Measurements from ENCODE around the gene ZNF385A.

The ZNF385A gene

GRCh38 chr12:54373649-54374561 is 10.6 kb downstream of the ZNF385A start:
- no peak for DNase-seq (ENCODE audit: low spot score)

- DNase-seq (ENCODE audit: low spot score): no peak
These were observed 12.3 kb downstream of the ZNF385A start for GRCh38 chr12:54372113-54372806.

GRCh38 chr12:54371328-54372112 is 13.0 kb downstream of the ZNF385A start:
- DNase-seq (ENCODE audit: low spot score): no peak

GRCh38 chr12:54370171-54370730 is 14.3 kb downstream of the ZNF385A start:
- peak; percentile 88 for DNase-seq (ENCODE audit: low spot score)

DNA sequence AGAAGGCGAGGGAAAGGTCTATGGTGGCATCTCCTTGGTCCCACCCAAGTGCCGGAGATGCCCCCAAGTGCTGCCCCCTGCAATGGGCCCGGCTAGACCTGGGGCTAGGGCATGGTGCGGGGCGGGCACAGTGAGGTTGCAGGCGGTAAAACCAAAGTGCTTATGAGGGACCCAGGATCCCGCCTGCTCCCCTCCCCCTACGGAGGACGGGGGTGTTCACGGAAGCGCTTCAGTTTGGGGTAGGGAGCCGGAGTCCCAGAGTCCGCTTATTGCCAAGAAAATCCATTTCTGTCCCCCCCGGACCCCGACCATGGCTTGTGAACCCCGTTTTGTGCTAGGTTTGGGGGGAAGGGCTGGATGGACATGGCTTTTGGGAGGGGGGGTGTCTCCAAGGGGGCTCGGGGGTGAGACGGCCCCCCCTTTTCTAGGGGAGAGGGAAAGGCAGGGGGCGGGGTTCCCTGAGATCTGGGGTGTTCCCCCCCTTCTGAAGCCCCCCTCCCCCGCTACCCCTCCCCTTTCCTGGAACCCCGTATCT is 14.9 kb downstream of the ZNF385A start:
- no peak for DNase-seq (ENCODE audit: low spot score)

GRCh38 chr12:54368709-54369596 is 15.6 kb downstream of the ZNF385A start:
- peak; percentile 82 for DNase-seq (ENCODE audit: low spot score)

GRCh38 chr12:54368025-54368708 is 16.4 kb downstream of the ZNF385A start:
- DNase-seq (ENCODE audit: low spot score): no peak

GRCh38 chr12:54364413-54364812 is 20.1 kb downstream of the ZNF385A start, which contains the start of gene GPR84:
Gene GPR84 (minus strand): TSS chr12:54364486. CDS start chr12:54363851, 635 bp downstream.
- DNase-seq (ENCODE audit: low spot score): no peak

DNA sequence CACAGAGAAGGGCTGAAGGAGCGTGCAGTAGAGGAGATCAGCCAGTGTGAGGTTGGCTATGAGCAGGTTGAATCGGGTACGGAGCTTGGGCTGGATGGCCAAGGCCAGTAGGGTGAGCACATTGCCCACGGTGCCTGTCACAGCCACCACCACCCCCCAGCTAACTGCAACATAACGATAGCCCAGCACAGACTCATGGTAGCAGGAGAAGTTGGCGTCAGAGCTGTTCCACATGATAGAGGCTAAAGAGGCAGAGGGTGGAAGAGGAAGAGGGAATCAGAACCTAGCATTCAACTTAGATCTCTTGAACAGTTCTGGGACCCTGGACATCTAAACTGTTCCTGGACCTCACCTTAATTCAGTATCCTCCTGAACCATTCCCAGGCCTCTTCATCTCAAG is 20.9 kb downstream of the ZNF385A start:
- DNase-seq (ENCODE audit: low spot score): no peak

DNA sequence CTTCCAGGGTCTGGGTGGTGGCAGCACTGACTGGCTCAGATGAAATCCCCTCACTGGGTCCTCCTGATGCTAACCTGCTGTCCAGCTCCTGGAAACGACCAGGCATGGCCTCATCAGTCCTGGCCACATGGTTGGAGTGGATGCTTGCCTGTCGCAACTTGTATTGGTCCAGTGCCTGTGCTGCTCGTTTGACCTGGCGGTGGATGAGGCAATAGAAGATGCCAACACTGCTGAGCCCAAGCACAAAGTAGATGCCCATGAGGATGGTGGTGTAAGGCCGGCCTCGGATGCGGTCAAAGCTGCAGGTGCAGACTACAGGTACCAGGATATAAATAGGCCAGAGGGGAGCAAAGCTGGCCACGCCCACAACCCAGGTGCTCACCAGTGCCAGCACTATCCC is 21.5 kb downstream of the ZNF385A start:
- DNase-seq (ENCODE audit: low spot score): no peak

- DNase-seq (ENCODE audit: low spot score): peak; percentile 62
These were observed 23.6 kb downstream of the ZNF385A start for GRCh38 chr12:54360717-54361456.

DNA sequence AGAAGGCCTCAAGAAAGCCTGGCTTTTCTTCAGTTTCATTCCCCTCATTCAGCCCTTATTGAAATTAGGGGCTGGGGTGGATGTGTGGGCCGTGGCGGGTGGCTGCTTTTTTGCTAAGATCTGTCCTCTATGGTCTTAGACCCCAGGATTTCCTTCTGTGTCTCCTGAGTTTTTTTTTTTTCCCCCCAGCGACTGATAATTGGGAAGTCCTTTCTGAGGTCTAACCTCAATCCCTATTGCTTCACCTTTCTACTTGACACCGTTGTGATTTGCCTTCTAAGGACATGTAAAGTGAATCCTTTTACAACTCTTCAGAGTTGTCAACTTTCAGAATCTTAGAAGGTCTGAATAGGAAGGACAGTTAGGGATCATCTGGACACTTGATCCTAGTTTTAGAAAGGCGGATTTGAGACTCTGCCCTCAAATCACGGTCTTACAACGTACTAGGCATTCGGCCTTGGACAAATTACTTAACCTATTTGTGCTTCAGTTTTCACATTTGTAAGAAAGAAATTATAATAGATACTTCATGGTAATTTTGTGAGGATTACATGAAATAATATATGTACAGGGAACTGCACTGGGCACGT is 24.7 kb downstream of the ZNF385A start:
- no peak for DNase-seq (ENCODE audit: low spot score)

- DNase-seq (ENCODE audit: low spot score): peak; percentile 94
These were observed 25.4 kb downstream of the ZNF385A start for GRCh38 chr12:54358945-54359761.

DNA sequence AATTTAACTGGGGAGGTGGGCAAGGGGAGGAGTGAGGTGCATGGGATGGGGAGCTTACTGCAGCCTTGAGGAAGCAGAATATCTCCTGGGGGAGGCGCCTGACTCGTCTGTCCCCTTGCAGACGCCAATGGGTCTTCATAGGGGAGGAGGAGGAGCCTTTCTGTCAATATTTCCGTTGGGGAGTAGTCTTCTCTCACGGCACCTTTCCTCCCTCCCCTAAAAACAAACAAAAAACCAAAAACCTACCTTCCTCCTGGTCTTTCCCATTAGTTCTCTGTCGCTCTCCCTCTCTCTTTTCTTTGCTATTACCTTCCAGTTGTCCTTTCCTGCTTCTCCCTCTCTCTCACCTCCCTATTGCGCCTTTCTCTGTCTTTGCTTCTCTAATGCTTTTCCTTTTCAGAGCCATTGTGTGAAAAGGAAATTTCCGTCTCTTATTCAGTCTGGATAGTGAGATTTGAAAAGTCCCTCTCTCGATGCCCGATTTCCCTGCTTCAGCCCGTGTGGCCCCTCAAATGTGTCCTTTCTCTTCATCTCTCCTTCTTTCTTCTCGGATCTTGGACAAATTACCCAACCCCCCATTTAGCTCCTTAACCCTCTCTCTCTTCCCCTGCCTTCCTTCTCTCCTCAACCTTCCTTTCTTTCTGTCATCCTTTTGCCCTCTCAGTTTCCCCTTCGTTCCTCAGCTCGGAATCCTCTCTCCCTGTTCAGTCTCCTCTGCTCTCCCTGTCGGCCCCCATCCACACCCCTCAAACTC is 26.2 kb downstream of the ZNF385A start:
- DNase-seq (ENCODE audit: low spot score): no peak

DNA sequence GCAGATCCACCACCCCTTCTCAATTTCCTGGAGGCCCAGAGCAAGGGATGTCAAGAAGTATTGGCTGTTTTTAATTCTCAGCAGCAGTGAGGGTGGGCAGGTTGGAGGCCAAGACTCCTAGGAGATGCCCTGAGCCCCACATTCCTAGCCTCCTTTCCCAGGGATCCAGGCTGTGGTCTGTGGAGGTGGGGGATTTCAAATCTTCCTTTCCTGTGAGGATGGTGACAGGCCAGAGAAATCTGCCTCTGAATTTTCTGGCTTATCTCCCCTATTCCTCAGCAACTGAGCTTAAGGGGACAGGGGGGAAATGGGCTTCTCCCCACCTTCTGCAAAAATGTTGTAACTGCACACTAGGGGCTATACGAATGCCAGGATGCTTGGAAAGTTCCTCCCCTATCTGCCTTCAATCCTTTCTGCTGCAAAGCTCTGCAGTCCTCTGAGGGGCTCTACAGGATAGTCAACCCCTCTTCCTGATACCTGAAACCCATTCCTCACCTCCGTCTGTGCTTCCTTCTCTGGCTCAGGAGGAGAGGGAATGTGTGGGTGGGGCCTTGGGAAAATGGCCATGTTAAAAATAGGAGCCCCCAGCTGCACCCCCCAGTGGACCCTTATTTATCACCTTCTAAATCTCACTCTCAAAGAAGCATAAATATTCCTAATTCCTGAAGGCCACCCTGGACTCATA is 26.9 kb downstream of the ZNF385A start:
- DNase-seq (ENCODE audit: low spot score): no peak

- DNase-seq (ENCODE audit: low spot score): no peak
These were observed 27.6 kb downstream of the ZNF385A start for GRCh38 chr12:54356951-54357356.

DNA sequence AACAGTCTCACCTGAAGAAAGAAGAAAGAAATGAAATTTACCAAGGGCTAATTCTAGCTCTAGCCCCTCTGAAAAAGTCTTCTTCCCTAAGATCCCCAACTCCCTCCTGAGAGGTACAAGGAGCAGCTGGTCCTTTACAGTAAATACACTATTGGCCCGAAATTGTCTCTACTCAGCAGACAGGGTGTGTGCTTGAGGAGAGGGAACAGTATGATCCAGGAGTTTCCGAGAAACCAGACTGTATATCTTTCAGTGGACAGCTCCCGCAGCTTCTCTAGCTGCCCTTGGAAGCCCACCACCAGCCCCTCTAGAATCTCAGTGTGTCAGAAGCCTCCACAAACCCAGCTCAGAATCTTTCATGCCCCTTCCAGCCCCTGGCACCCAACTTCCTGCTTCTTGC is 28.3 kb downstream of the ZNF385A start:
- DNase-seq (ENCODE audit: low spot score): no peak

Data from HuH-7.5 (cell line).